ENCODE results near the gene BCL11A. TPM values are rescaled to one million over a fixed set of nuclear protein-coding genes. Genes with fewer than 3 reads are reported as not detected.

BCL11A gene
- total and polyA plus RNA-seq, 2 of the 13 experiments (the other 11 are each of a cell fraction or from before 2014, with no cell fraction given) = not detected

DNA sequence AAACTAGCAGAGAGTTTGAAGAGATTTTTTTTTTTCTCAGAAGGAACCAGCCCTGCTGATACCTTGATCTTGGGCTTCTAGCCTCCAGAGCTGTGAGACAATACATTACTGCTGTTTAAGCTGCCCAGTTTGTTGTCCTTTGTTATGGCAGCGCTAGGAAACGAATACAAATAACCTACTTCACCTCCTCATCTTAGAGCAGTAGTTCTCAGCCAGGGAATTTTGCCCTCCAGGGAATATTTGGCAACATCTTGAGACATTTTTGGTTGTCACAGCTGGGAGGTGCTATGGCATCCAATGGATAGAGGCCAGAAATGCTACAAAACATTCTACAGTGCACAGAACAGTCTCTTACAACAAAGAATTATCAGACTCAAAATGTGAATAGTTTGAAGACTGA lies 43.9 kb upstream of the BCL11A start:
- ATAC-seq (no peak), DNase-seq (ENCODE audit: low spot score) (no peak), FAIRE-seq (no peak)
- Histone ChIP-seq H3K79me2 (ENCODE audit: insufficient read depth, low read length) (no peaks in the 10 kb centered on the region), H4K20me1 (ENCODE audit: insufficient read depth, low read length) (no peaks in the 10 kb centered on the region), H3K27ac (ENCODE audit: extremely low read length, insufficient read depth, low read length) (no peak overlapping the region), H3K4me3 (replicated peaks in 1 of 3; ENCODE audit: insufficient read depth in 1 of 3, low read depth in 2 of 3, low read length in 3 of 3) (no peak overlapping the region), H3K4me1 (ENCODE audit: insufficient read depth, low read length) (no peaks in the 10 kb centered on the region), H3K9me3 (ENCODE audit: low read length) (peaks cover 5% of the 10 kb centered on the region; the same call in 1 of the 2 replicates), H3K9ac (ENCODE audit: insufficient read depth, low read depth, low read length) (no peak overlapping the region), H3K4me2 (ENCODE audit: low read depth, low read length) (no peak overlapping the region), H2AFZ (ENCODE audit: low read length) (no peak overlapping the region), H3K36me3 (replicated peaks in 1 of 2; ENCODE audit: control insufficient read depth in 1 of 2, insufficient read depth in 2 of 2, low read length in 2 of 2) (no peaks in the 10 kb centered on the region), H3K27me3 (ENCODE audit: control insufficient read depth in 1 of 2, insufficient read depth in 2 of 2, low read length in 2 of 2) (peaks cover 0 to 33% of the 10 kb centered on the region in 2 experiments; a peak in 2 of 5 replicates)
- intact Hi-C loops (cut with micrococcal nuclease; ENCODE audit: unreplicated experiment) = no loop called here
- POLR2A ChIA-PET = no interaction called here
- CTCF ChIA-PET (ENCODE audit: low intra/inter-chr PET ratio, low total read pairs) = no interaction called here
- in situ Hi-C loops (cut with HindIII; ENCODE audit: extremely low pct_ligation_motif_present, low pct_unique_long_range_greater_than_20kb) = loop anchor here (25.0 kb wide), 2 partner anchors 1585 to 1835 kb away; no protein-coding TSS in a partner anchor
- 3% methylated on average over 2 of the region's 2 CpGs for WGBS (ENCODE audit: low lambda C conversion rate)
- TF ChIP-seq FOXO1 (CRISPR knock-in tag; IDR thresholded peaks at IDR 0.05) (no peak), ZNF660 (CRISPR knock-in tag; IDR thresholded peaks at IDR 0.05; ENCODE audit: borderline replicate concordance, low read depth) (no peak), KMT2A (CRISPR knock-in tag; IDR thresholded peaks at IDR 0.05) (no peak), FOXA3 (CRISPR knock-in tag; IDR thresholded peaks at IDR 0.05) (no peak), SYNCRIP (IDR thresholded peaks at IDR 0.05; ENCODE audit: insufficient read depth, low read depth, low read length) (no peak), RFX5 (IDR thresholded peaks at IDR 0.05; ENCODE audit: low read depth, low read length) (no peak), SP2 (CRISPR knock-in tag; IDR thresholded peaks at IDR 0.05) (no peak), ZNF350 (CRISPR knock-in tag; IDR thresholded peaks at IDR 0.05; ENCODE audit: borderline replicate concordance, low read depth) (no peak), ZNF12 (CRISPR knock-in tag; IDR thresholded peaks at IDR 0.05) (no peak), TEAD2 (CRISPR knock-in tag; IDR thresholded peaks at IDR 0.05) (no peak), PAWR (CRISPR knock-in tag; IDR thresholded peaks at IDR 0.05; ENCODE audit: borderline replicate concordance) (no peak), ATF1 (CRISPR knock-in tag; IDR thresholded peaks at IDR 0.05) (no peak), PAX8 (CRISPR knock-in tag; IDR thresholded peaks at IDR 0.05; ENCODE audit: borderline replicate concordance) (no peak)
- TF ChIP-seq, protein P1, sequence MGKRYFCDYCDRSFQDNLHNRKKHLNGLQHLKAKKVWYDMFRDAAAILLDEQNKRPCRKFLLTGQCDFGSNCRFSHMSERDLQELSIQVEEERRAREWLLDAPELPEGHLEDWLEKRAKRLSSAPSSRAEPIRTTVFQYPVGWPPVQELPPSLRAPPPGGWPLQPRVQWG (CRISPR knock-in tag; IDR thresholded peaks at IDR 0.05; ENCODE audit: borderline replicate concordance, low read depth) = no peak
- TF ChIP-seq, protein P2, sequence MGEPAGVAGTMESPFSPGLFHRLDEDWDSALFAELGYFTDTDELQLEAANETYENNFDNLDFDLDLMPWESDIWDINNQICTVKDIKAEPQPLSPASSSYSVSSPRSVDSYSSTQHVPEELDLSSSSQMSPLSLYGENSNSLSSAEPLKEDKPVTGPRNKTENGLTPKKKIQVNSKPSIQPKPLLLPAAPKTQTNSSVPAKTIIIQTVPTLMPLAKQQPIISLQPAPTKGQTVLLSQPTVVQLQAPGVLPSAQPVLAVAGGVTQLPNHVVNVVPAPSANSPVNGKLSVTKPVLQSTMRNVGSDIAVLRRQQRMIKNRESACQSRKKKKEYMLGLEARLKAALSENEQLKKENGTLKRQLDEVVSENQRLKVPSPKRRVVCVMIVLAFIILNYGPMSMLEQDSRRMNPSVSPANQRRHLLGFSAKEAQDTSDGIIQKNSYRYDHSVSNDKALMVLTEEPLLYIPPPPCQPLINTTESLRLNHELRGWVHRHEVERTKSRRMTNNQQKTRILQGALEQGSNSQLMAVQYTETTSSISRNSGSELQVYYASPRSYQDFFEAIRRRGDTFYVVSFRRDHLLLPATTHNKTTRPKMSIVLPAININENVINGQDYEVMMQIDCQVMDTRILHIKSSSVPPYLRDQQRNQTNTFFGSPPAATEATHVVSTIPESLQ (CRISPR knock-in tag; conservative IDR thresholded peaks at IDR 0.05) = no peak
- no TSS peak for BruUV-seq (replicated peaks)

All from HepG2 (cell line).